ENCODE data around the gene KIAA0825.

The KIAA0825 gene

GRCh38 chr5:94283093-94283492 is 335.3 kb downstream of the KIAA0825 start:
- no peak for DNase-seq (ENCODE audit: low read depth)
- no peak for TF ChIP-seq CTCF (IDR thresholded peaks at IDR 0.05; ENCODE audit: low read depth, low read length, missing control alignments)
- in situ Hi-C loops (cut with HindIII; ENCODE audit: low sequenced_read_pairs): no loop called here
- no peak overlapping the region for H3K4me3 ChIP-seq (ENCODE audit: low read depth, low read length)

- H3K4me3 ChIP-seq (ENCODE audit: low read depth, low read length): no peak overlapping the region
- in situ Hi-C loops (cut with HindIII; ENCODE audit: low sequenced_read_pairs): no loop called here
- no peak for DNase-seq (ENCODE audit: low read depth)
- TF ChIP-seq CTCF (IDR thresholded peaks at IDR 0.05; ENCODE audit: low read depth, low read length, missing control alignments): no peak
Measured at GRCh38 chr5:94281236-94281801, 337.1 kb downstream of the KIAA0825 start.

GRCh38 chr5:94276751-94277150 is 341.7 kb downstream of the KIAA0825 start:
- no peak for DNase-seq (ENCODE audit: low read depth)
- in situ Hi-C loops (cut with HindIII; ENCODE audit: low sequenced_read_pairs): no loop called here
- no peak overlapping the region for H3K4me3 ChIP-seq (ENCODE audit: low read depth, low read length)
- TF ChIP-seq CTCF (IDR thresholded peaks at IDR 0.05; ENCODE audit: low read depth, low read length, missing control alignments): no peak

GRCh38 chr5:94276048-94276447 is 342.4 kb downstream of the KIAA0825 start:
- no peak for DNase-seq (ENCODE audit: low read depth)
- in situ Hi-C loops (cut with HindIII; ENCODE audit: low sequenced_read_pairs): no loop called here
- H3K4me3 ChIP-seq (ENCODE audit: low read depth, low read length): no peak overlapping the region
- no peak for TF ChIP-seq CTCF (IDR thresholded peaks at IDR 0.05; ENCODE audit: low read depth, low read length, missing control alignments)

- DNase-seq (ENCODE audit: low read depth): no peak
- in situ Hi-C loops (cut with HindIII; ENCODE audit: low sequenced_read_pairs): no loop called here
- TF ChIP-seq CTCF (IDR thresholded peaks at IDR 0.05; ENCODE audit: low read depth, low read length, missing control alignments): no peak
- H3K4me3 ChIP-seq (ENCODE audit: low read depth, low read length): no peak overlapping the region
Measured at GRCh38 chr5:94274707-94275106, 343.7 kb downstream of the KIAA0825 start.

- no peak for DNase-seq (ENCODE audit: low read depth)
- H3K4me3 ChIP-seq (ENCODE audit: low read depth, low read length): no peak overlapping the region
- no peak for TF ChIP-seq CTCF (IDR thresholded peaks at IDR 0.05; ENCODE audit: low read depth, low read length, missing control alignments)
- in situ Hi-C loops (cut with HindIII; ENCODE audit: low sequenced_read_pairs): no loop called here
Measured at GRCh38 chr5:94268226-94268625, 350.2 kb downstream of the KIAA0825 start.
